Ishikawa (cell line): ENCODE data around the gene BGLAP.

Source experiments
- CEBPB ChIP-seq: IDR thresholded peaks from 2 replicates; pipeline ENCODE4 v1.6.1; 2012
- CREB1 ChIP-seq: IDR thresholded peaks from 2 replicates; pipeline ENCODE4 v1.6.1; 2012; ENCODE audit warnings: low read depth
- EGR1 ChIP-seq: IDR thresholded peaks from 2 replicates; pipeline ENCODE4 v1.6.1; 2012
- EP300 ChIP-seq: IDR thresholded peaks from 2 replicates; pipeline ENCODE4 v1.6.1; 2012; ENCODE audit warnings: borderline replicate concordance
- FOXM1 ChIP-seq: IDR thresholded peaks from 2 replicates; pipeline ENCODE4 v1.6.1; 2012; ENCODE audit warnings: low read depth, borderline replicate concordance
- NFIC ChIP-seq: IDR thresholded peaks from 2 replicates; pipeline ENCODE4 v1.6.1; 2012
- RAD21 ChIP-seq: IDR thresholded peaks from 2 replicates; pipeline ENCODE4 v1.6.1; 2012; ENCODE audit warnings: low read depth
- TAF1 ChIP-seq: IDR thresholded peaks from 2 replicates; pipeline ENCODE4 v1.6.1; 2012; ENCODE audit warnings: low read depth, mild to moderate bottlenecking
- TCF12 ChIP-seq: IDR thresholded peaks from 2 replicates; pipeline ENCODE4 v1.6.1; 2012; ENCODE audit warnings: low read depth
- TEAD4 ChIP-seq: IDR thresholded peaks from 2 replicates; pipeline ENCODE4 v1.6.1; 2012
- USF1 ChIP-seq: IDR thresholded peaks from 2 replicates; pipeline ENCODE4 v1.6.1; 2012
- YY1 ChIP-seq: IDR thresholded peaks from 2 replicates; pipeline ENCODE4 v1.6.1; 2012; ENCODE audit warnings: low read depth
- ZBTB7A ChIP-seq: IDR thresholded peaks from 2 replicates; pipeline ENCODE4 v1.6.1; 2012; ENCODE audit warnings: low read depth
- TF ChIP-seq, protein P1 (sequence below): IDR thresholded peaks from 2 replicates; pipeline ENCODE4 v1.6.1; 2012; ENCODE audit warnings: low read depth, mild to moderate bottlenecking
- TF ChIP-seq, protein P2 (sequence below): IDR thresholded peaks from 2 replicates; pipeline ENCODE4 v1.6.1; 2012

The BGLAP gene

DNA sequence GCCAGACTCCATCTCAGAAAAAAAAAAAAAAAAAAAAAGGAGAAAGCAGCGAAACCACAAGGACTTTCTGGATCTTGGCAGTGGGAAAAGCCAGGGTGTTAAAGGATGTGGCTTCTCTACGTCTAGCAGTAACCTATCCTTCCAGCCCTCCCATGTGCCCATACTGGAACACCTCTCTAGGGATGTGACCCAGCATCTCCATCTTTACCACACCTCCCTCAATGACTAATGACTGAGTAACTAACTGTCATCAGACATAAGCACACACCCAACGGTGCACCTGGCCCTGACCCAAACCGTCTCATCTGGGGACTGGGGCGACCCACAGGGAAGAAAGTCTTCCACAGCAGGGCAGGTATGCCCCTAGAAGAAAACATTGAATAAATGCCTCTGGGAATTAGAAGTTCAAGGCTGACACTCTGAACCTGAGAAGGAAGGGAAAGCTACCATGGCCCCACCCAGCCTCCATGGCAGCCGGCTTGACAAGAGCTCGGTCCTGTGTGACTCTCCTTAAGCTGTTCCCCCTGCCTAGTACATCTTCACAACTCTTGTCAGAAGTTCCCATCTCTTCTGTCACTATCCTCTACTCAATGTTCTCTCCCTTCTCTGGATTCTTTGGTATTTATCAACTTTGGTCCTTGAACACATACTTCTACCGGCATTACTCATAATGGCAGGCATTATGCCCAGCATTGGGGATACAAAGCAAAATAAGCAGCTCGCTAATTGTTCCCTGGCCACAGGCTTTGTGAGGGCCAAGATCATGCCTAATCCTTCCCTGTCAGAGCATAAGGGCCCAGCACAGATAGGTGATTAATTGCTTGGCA, 20.7 kb downstream of the BGLAP start:
- TF ChIP-seq YY1 (no peak), TEAD4 (no peak), CEBPB (no peak), CREB1 (no peak), RAD21 (no peak), ZBTB7A (no peak), FOXM1 (no peak), TAF1 (no peak), NFIC (no peak), EGR1 (no peak), TCF12 (no peak), USF1 (no peak), EP300 (no peak)
- TF ChIP-seq, protein P1, sequence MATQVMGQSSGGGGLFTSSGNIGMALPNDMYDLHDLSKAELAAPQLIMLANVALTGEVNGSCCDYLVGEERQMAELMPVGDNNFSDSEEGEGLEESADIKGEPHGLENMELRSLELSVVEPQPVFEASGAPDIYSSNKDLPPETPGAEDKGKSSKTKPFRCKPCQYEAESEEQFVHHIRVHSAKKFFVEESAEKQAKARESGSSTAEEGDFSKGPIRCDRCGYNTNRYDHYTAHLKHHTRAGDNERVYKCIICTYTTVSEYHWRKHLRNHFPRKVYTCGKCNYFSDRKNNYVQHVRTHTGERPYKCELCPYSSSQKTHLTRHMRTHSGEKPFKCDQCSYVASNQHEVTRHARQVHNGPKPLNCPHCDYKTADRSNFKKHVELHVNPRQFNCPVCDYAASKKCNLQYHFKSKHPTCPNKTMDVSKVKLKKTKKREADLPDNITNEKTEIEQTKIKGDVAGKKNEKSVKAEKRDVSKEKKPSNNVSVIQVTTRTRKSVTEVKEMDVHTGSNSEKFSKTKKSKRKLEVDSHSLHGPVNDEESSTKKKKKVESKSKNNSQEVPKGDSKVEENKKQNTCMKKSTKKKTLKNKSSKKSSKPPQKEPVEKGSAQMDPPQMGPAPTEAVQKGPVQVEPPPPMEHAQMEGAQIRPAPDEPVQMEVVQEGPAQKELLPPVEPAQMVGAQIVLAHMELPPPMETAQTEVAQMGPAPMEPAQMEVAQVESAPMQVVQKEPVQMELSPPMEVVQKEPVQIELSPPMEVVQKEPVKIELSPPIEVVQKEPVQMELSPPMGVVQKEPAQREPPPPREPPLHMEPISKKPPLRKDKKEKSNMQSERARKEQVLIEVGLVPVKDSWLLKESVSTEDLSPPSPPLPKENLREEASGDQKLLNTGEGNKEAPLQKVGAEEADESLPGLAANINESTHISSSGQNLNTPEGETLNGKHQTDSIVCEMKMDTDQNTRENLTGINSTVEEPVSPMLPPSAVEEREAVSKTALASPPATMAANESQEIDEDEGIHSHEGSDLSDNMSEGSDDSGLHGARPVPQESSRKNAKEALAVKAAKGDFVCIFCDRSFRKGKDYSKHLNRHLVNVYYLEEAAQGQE, result no peak
- TF ChIP-seq, protein P2, sequence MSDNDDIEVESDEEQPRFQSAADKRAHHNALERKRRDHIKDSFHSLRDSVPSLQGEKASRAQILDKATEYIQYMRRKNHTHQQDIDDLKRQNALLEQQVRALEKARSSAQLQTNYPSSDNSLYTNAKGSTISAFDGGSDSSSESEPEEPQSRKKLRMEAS, result no peak

DNA sequence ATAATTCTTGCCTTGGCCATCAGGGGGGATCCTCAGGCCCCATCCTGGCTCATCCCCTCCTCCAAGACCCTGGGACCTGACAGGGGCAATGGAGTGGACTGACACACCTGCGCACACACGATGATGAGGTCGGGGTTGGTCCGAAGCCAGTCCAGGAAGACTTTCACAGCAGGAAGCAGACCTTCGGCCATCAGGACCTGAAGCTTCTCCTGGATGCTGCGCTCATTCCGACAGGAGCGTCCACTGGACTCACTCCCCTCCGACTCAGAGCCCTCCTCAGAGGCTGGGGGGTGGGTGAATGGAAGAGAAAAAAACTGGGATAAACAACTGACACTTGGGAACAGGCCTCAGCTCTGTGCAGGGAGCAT, 21.3 kb downstream of the BGLAP start:
- TF ChIP-seq RAD21, result no peak
- no peak for TF ChIP-seq NFIC

DNA sequence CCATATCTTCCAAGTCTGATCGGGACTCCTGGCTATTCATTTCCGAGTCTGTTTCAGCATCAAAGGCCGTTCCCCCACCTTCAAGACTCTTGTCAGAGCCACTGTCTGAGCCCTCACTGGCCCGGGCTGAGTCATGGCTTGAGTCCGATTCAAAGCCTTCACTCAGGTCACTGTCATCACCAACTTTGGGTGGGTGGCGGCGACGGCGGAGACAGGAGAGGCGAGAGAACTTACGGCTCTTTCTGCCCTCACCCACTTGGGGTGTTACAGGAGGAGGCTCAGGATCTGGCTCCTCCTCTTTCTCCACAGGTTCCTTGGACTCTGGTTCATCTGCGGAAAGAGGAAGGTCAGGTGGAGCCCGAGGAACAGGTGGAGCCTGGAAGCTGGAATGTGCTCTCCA, 24.1 kb downstream of the BGLAP start:
- TF ChIP-seq USF1, result no peak
- TF ChIP-seq TEAD4, result no peak
- TF ChIP-seq FOXM1, result no peak
- no peak for TF ChIP-seq TCF12
- no peak for TF ChIP-seq TAF1
- no peak for TF ChIP-seq EP300
- TF ChIP-seq ZBTB7A, result no peak
- no peak for TF ChIP-seq CREB1
- TF ChIP-seq, protein P1, result no peak
- TF ChIP-seq YY1, result no peak
- TF ChIP-seq CEBPB, result no peak
- TF ChIP-seq RAD21, result no peak
- TF ChIP-seq EGR1, result no peak
- TF ChIP-seq, protein P2, result no peak
- no peak for TF ChIP-seq NFIC

DNA sequence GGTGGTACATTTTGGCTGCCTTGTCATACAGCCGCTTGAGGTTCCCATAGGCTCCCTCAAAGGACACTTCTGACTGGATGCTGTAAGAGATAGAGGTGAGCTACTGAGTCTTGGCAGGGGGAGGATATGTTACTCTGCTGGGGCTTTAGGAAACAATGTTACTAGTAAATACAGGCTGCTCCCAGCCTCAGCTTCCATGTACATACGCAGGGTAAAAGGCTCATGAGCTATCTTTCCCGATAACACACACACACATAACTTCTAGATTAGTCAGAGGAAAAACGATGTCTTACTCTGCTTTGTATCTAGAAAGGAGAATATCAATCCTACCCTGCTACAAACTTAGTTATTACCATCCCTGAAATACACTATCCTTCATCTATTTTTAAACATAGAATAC, 26.4 kb downstream of the BGLAP start:
- TF ChIP-seq, protein P1, result no peak
- no peak for TF ChIP-seq TEAD4
- no peak for TF ChIP-seq EGR1
- no peak for TF ChIP-seq ZBTB7A
- TF ChIP-seq, protein P2, result no peak
- no peak for TF ChIP-seq RAD21
- TF ChIP-seq TCF12, result no peak
- no peak for TF ChIP-seq CREB1
- no peak for TF ChIP-seq NFIC
- TF ChIP-seq FOXM1, result no peak
- no peak for TF ChIP-seq CEBPB
- no peak for TF ChIP-seq EP300

DNA sequence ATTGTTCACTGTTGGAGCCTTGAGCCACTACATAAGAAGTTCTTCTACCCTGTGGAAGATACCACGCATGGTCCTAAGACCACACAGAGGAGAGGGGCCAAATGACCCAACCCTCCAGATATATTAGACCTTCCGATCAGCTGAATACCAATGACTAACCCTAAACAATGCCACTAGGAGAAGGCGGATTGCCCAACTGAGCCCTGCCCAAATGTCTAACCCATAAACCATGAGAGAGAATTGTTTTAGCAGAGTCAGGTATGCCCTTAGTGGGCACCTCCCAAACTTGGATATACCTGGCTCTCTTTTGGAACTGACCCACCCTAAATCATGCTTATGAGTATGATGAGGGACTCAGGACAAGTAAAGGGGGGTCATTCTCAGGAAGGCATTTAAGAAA, 28.3 kb downstream of the BGLAP start:
- TF ChIP-seq EP300 (no peak), TAF1 (no peak), CEBPB (no peak)
- TF ChIP-seq, protein P2, result no peak
